Glutamatergic neuron (in vitro differentiated cells): ENCODE data around the gene DXO. TPM values are rescaled to one million over a fixed set of nuclear protein-coding genes. Genes with fewer than 3 reads are reported as not detected.
"Not testable (repeated sequence)": the region's sequence is repeated elsewhere in the genome, so short reads cannot be mapped to it uniquely, and the experiment has no call there.

Experiments
- DNase-seq: peaks from one replicate; pipeline ENCODE4 v3.0.0; 2022
- H3K27ac Mint-ChIP-seq: one replicate; pipeline ENCODE4 v1.8.0; 2020; ENCODE audit warnings: mild to moderate bottlenecking, mixed read lengths, inconsistent platforms; ENCODE audit not compliant: unreplicated experiment
- H3K27me3 Mint-ChIP-seq: one replicate; pipeline ENCODE4 v1.8.0; 2020; ENCODE audit warnings: mild to moderate bottlenecking, moderate library complexity, mixed read lengths, inconsistent platforms; ENCODE audit not compliant: unreplicated experiment
- H3K36me3 Mint-ChIP-seq: one replicate; pipeline ENCODE4 v1.8.0; 2020; ENCODE audit warnings: mild to moderate bottlenecking, mixed read lengths, inconsistent platforms; ENCODE audit not compliant: unreplicated experiment
- H3K4me1 Mint-ChIP-seq: one replicate; pipeline ENCODE4 v1.8.0; 2020; ENCODE audit warnings: mild to moderate bottlenecking, low read depth, mixed read lengths, inconsistent platforms; ENCODE audit not compliant: unreplicated experiment
- H3K4me3 Mint-ChIP-seq: one replicate; pipeline ENCODE4 v1.8.0; 2020; ENCODE audit warnings: mild to moderate bottlenecking, mixed read lengths, inconsistent platforms; ENCODE audit not compliant: unreplicated experiment
- H3K9me3 Mint-ChIP-seq: one replicate; pipeline ENCODE4 v1.8.0; 2020; ENCODE audit warnings: mild to moderate bottlenecking, moderate library complexity, mixed read lengths, inconsistent platforms; ENCODE audit not compliant: unreplicated experiment
- total RNA-seq: library from RNA; stranded (reverse); fragmentation: NEBNext Ultra II Directional; extraction: Animal tissue kit (Norgen Biotek cat#: 25700); gene quantifications from one replicate; pipeline ENCODE4 v1.2.1, GENCODE V29; 2021; ENCODE audit not compliant: unreplicated experiment

Gene DXO
- total RNA-seq, 1 donor from 2014 or later = 23.8 TPM

- not testable (repeated sequence) for H3K36me3 Mint-ChIP-seq, H3K27ac Mint-ChIP-seq, H3K4me3 Mint-ChIP-seq, H3K27me3 Mint-ChIP-seq, H3K9me3 Mint-ChIP-seq, DNase-seq, H3K4me1 Mint-ChIP-seq
Observed at GRCh38 chr6:32004864-32005537, 33.1 kb upstream of the DXO start.

DNA sequence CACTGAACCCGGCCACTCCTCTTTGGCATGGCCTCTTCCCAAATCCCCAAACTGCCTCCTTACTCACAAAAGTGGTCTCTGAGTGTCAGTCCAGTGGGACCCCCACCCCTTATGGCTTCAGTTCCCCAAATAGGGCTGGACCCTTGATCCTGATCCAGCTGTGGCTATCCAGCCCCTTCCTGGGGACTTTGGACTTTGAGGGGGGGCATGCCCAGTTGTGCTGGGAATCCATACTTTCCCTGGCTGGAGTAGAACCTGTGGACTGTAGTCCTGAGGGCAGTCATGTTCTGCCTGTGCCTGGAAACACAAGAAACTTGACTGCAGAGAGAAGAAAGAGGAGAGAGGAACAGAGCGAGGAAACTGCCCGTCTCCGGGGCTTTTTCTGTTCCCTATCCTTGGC is 32.5 kb upstream of the DXO start:
- H3K4me3 Mint-ChIP-seq, H3K27ac Mint-ChIP-seq, DNase-seq, H3K4me1 Mint-ChIP-seq, H3K36me3 Mint-ChIP-seq, H3K9me3 Mint-ChIP-seq, H3K27me3 Mint-ChIP-seq: not testable (repeated sequence)

DNA sequence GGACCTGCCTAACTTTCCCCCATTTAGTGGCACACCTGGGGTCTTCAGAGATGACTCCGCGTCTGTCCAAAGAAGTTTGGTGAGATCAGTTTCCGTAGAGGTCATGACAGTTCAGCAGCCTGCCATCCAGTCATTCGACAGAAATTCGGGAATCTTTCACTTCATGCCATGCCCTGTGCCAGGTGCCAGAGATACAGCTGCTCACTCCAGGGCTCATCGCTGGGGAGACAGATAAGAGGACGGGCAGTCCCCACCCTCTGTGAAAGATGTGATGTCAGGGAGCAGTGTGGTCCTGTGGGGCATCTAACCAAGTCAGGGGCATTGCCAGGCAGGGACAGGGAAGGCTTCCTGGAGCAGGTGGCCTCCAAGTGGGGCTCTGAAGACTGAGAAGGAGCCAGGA is 31.4 kb upstream of the DXO start:
- H3K27me3 Mint-ChIP-seq, H3K27ac Mint-ChIP-seq, H3K4me1 Mint-ChIP-seq, H3K9me3 Mint-ChIP-seq, DNase-seq, H3K36me3 Mint-ChIP-seq, H3K4me3 Mint-ChIP-seq: not testable (repeated sequence)

GRCh38 chr6:32002546-32003268 is 30.8 kb upstream of the DXO start:
- H3K27me3 Mint-ChIP-seq, DNase-seq, H3K9me3 Mint-ChIP-seq, H3K4me3 Mint-ChIP-seq, H3K36me3 Mint-ChIP-seq, H3K4me1 Mint-ChIP-seq, H3K27ac Mint-ChIP-seq: not testable (repeated sequence)

DNA sequence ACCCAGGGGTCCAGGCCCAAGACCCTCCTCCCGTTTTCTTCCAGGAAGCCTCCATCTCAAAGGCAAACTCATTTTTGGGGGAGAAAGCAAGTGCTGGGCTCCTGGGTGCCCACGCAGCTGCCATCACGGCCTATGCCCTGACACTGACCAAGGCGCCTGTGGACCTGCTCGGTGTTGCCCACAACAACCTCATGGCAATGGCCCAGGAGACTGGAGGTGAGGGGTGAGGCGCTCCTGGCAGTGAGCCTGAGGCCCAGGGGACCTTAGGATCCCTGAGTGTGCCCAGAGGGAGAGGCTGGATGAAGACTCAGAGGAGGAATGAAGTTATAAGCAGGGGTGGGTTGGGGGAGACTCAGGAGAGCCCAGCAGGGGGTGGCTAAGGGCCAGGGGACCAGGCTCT is 24.4 kb upstream of the DXO start:
- H3K4me3 Mint-ChIP-seq, H3K4me1 Mint-ChIP-seq, H3K36me3 Mint-ChIP-seq, H3K9me3 Mint-ChIP-seq, H3K27ac Mint-ChIP-seq, H3K27me3 Mint-ChIP-seq, DNase-seq: not testable (repeated sequence)

DNA sequence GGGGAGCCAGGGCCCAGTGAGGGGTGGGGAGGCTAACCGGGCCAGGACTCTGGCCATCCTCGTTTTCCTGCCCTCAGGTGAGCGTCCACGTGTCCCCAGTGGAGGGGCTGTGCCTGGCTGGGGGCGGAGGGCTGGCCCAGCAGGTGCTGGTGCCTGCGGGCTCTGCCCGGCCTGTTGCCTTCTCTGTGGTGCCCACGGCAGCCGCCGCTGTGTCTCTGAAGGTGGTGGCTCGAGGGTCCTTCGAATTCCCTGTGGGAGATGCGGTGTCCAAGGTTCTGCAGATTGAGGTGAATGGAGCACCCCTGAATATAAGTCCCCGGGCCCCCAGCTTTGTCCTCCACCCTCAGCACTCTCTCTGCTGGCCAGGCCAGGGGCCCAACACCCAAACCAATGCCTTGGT is 22.5 kb upstream of the DXO start:
- H3K9me3 Mint-ChIP-seq, H3K4me3 Mint-ChIP-seq, H3K4me1 Mint-ChIP-seq, H3K36me3 Mint-ChIP-seq, H3K27me3 Mint-ChIP-seq, H3K27ac Mint-ChIP-seq, DNase-seq: not testable (repeated sequence)

DNA sequence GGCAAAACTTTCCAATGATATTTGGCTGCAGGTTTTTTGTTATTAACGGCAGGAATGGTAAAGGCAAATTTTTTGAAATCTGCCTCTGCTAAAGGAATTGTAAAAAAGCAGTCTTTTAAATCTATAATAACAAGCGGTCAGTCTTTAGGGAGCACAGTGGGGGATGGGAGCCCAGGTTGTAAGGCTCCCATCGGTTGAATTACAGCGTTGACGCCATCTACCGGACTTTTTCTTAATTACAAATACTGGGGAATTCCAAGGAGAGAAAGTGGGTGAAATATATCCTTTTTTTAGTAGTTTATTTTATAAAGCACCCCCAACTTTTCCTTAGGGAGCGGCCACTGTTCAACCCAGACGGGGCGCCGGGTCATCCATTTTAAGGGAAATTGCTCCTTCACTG is 17.4 kb upstream of the DXO start:
- H3K36me3 Mint-ChIP-seq, DNase-seq, H3K4me1 Mint-ChIP-seq, H3K9me3 Mint-ChIP-seq, H3K4me3 Mint-ChIP-seq, H3K27ac Mint-ChIP-seq, H3K27me3 Mint-ChIP-seq: not testable (repeated sequence)

- H3K36me3 Mint-ChIP-seq, DNase-seq, H3K9me3 Mint-ChIP-seq, H3K27me3 Mint-ChIP-seq, H3K4me1 Mint-ChIP-seq, H3K4me3 Mint-ChIP-seq, H3K27ac Mint-ChIP-seq: not testable (repeated sequence)
Observed at GRCh38 chr6:31981744-31982143, 9.8 kb upstream of the DXO start, which contains the start of gene C4A. TSS of gene C4A (plus strand) at chr6:31982057. CDS start at chr6:31982108, 51 bp downstream.

- H3K27me3 Mint-ChIP-seq, H3K27ac Mint-ChIP-seq, DNase-seq, H3K4me1 Mint-ChIP-seq, H3K4me3 Mint-ChIP-seq, H3K9me3 Mint-ChIP-seq, H3K36me3 Mint-ChIP-seq: not testable (repeated sequence)
Observed at GRCh38 chr6:31980998-31981397, 9.1 kb upstream of the DXO start.

DNA sequence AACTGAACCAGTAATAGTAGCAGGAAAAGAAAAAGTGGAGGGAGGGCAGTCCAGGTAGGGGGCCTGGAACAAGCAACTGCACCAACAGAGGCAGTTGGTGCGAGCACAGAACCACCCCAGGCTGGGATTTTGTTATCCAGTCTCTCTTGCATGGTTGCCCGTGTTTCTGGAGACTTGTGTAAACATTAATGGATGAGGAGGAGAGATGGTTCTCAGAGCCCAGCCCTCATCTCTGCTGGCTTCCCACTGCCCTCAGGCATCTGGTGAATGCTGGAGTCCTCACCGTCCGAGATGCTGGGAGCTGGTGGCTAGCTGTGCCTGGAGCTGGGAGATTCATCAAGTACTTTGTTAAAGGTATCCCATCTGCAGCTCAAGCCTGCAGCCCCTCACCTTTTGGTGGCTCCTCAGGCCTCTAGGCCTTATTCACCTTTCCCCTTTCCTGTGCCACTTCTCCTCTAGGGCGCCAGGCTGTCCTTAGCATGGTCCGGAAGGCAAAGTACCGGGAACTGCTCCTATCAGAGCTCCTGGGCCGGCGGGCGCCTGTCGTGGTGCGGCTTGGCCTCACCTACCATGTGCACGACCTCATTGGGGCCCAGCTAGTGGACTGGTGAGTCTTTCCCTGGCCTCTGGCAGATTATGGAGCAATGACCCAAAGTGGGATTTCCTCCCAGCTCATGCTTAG is 8.4 kb upstream of the DXO start:
- H3K36me3 Mint-ChIP-seq, H3K4me3 Mint-ChIP-seq, DNase-seq, H3K4me1 Mint-ChIP-seq, H3K27me3 Mint-ChIP-seq, H3K27ac Mint-ChIP-seq, H3K9me3 Mint-ChIP-seq: not testable (repeated sequence)
